ENCODE results near the gene ELOVL7. TPM values are rescaled to one million over a fixed set of nuclear protein-coding genes. Genes with fewer than 3 reads are reported as not detected.
"Not testable (repeated sequence)": the region's sequence is repeated elsewhere in the genome, so short reads cannot be mapped to it uniquely, and the experiment has no call there.

Gene ELOVL7
- total RNA-seq, 4 donors from 2014 or later = 2.4 to 13.1 (median 4.4) TPM

DNA sequence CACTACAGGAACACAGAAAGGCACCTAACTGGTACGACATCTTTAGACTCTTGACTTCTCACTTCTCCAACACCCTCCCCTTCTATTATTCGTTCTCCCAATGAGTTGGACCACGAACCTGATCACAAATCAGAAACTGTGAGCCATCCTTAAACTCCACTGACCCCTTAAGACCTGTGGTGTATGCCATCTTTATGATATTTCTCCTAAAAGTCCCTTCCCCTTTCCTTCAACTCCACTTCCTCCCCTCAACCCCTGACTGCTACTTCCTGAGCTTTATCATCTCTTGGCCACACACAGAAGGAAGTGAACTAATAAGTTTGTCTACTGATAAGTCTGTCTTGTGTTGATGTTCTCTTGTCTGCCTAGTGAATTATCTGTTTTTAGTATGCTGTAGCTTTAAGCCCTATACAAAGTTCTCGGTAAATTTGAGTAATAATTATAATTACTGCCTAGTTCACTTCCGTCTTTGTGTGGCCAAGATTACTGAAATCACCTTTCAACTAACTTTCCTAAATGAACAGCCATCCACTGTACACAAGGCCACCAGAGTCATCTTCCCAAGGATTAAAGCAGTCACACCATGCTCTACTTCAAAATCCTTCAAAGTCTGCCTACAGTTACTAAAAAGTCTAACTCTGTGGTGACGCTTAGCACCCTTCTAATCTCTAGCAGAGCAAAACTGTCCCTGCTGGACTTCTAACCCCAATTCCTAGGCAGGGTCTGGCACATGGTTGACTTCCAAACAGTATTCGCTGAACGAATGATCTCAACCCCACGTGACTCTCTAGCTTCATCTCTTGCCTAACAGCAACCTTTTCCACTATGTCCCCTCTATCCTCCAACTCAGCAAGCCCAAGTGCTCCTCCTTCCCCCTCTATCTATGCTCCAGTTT lies 23.2 kb downstream of the ELOVL7 start:
- ATAC-seq = no peak
- Histone ChIP-seq H3K27me3 (no peaks in the 10 kb centered on the region), H3K36me3 (no peaks in the 10 kb centered on the region), H3K4me3 (no peak overlapping the region), H3K27ac (no peak overlapping the region), H3K4me1 (no peaks in the 10 kb centered on the region), H3K9me3 (no peaks in the 10 kb centered on the region)
- WGBS, 2 donors (ENCODE audit: low coverage in 1 of 2) = 73 to 75% methylated on average over 6 to 9 of the region's 9 CpGs
- TF ChIP-seq, protein P1, sequence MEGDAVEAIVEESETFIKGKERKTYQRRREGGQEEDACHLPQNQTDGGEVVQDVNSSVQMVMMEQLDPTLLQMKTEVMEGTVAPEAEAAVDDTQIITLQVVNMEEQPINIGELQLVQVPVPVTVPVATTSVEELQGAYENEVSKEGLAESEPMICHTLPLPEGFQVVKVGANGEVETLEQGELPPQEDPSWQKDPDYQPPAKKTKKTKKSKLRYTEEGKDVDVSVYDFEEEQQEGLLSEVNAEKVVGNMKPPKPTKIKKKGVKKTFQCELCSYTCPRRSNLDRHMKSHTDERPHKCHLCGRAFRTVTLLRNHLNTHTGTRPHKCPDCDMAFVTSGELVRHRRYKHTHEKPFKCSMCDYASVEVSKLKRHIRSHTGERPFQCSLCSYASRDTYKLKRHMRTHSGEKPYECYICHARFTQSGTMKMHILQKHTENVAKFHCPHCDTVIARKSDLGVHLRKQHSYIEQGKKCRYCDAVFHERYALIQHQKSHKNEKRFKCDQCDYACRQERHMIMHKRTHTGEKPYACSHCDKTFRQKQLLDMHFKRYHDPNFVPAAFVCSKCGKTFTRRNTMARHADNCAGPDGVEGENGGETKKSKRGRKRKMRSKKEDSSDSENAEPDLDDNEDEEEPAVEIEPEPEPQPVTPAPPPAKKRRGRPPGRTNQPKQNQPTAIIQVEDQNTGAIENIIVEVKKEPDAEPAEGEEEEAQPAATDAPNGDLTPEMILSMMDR (IDR thresholded peaks at IDR 0.05) = no peak
- TF ChIP-seq EP300 (IDR thresholded peaks at IDR 0.05) (no peak), POLR2AphosphoS5 (IDR thresholded peaks at IDR 0.05) (no peak), POLR2A (IDR thresholded peaks at IDR 0.05) (no peak)

DNA sequence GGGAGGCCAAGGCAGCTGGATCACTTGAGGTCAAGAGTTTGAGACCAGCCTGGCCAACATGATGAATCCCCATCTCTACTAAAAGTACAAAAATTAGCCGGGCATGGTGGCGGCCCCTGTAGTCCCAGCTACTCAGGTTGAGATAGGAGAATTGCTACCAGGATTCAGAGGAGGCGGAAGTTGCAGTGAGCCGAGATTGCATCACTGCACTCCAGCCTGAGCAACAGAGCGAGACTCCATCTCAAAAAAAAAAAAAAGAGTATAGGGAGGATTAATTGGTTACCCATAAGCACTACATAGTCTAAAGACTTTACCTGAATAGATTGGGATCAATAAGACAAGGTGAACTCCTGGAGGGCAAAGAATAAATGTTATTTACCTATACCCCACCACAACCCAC lies 27.9 kb downstream of the ELOVL7 start:
- not testable (repeated sequence) for H3K4me1 ChIP-seq, H3K27me3 ChIP-seq, H3K36me3 ChIP-seq, H3K9me3 ChIP-seq, H3K27ac ChIP-seq, H3K4me3 ChIP-seq, ATAC-seq
- 93 to 95% methylated on average over 3 to 4 of the region's 5 CpGs for WGBS, 2 donors (ENCODE audit: low coverage in 1 of 2)

DNA sequence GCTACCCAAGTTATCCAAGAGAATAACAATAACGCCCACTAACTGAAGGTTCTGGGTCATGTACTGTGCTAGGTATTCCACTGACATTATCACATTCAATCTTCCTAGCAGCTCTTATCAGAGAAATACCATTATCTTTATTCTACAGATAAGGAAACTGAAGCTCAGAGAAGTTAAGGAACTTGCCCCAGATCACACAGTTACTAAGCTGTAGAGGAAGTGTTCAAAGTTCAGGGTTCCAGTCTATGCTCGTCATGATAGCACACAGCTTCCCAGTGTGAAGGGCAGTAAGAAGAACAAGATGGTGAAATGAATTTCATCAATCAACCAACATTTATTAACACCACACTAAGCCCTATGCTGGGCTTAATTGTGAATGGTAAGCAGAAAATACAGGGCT lies 29.6 kb downstream of the ELOVL7 start:
- TF ChIP-seq EP300 (IDR thresholded peaks at IDR 0.05) = no peak
- TF ChIP-seq POLR2A (IDR thresholded peaks at IDR 0.05) = no peak
- TF ChIP-seq POLR2AphosphoS5 (IDR thresholded peaks at IDR 0.05) = no peak
- TF ChIP-seq, protein P1 (IDR thresholded peaks at IDR 0.05) = no peak
- no peak overlapping the region for H3K4me3 ChIP-seq
- no peaks in the 10 kb centered on the region for H3K9me3 ChIP-seq
- ATAC-seq = no peak
- 75 to 92% methylated on average over 2 of the region's 2 CpGs for WGBS, 2 donors (ENCODE audit: low coverage in 1 of 2)
- no peaks in the 10 kb centered on the region for H3K4me1 ChIP-seq
- H3K27me3 ChIP-seq = no peaks in the 10 kb centered on the region
- H3K36me3 ChIP-seq = no peaks in the 10 kb centered on the region
- no peak overlapping the region for H3K27ac ChIP-seq

DNA sequence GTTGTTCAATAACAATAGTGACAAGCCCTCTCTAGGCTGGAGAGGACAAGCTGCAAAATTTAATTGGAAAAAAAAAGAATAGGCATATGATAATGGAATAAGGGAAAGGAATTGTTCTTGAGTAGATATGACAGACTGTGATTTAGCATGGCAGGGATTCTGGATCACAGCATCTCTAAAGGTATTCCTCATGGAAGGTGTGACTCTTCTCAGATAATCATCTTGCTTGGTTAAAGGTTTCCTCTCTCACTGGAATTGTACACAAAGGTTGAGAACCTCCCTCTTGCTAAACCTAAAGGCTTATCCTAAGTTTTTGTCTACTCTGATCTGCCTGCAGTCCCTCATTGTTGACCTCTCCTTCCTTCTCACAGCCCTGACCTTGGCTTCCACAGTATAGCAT lies 31.6 kb downstream of the ELOVL7 start:
- no peaks in the 10 kb centered on the region for H3K27me3 ChIP-seq
- no peak overlapping the region for H3K4me3 ChIP-seq
- no peaks in the 10 kb centered on the region for H3K4me1 ChIP-seq
- TF ChIP-seq EP300 (IDR thresholded peaks at IDR 0.05) (no peak), POLR2AphosphoS5 (IDR thresholded peaks at IDR 0.05) (no peak), POLR2A (IDR thresholded peaks at IDR 0.05) (no peak)
- TF ChIP-seq, protein P1 (IDR thresholded peaks at IDR 0.05) = no peak
- no peak overlapping the region for H3K27ac ChIP-seq
- no peaks in the 10 kb centered on the region for H3K9me3 ChIP-seq
- H3K36me3 ChIP-seq = no peaks in the 10 kb centered on the region
- no peak for ATAC-seq

DNA sequence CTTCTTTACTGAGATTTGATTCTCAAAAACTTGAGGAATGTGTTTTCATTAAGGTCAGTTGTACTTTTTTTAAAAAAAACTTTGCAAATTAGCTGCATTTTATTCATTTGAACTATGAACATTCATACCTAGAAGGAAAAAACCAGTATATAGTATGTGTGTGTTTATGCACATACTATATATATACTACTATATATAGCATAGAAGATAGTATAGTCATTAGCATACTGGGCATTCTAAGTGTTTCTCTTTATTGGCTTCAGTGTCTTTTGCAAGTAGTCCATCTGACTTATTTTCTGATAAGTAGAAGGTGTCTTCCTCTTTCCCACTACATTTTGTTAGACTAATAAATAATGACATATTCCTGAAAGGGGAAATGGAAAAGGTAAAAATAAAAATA lies 33.0 kb downstream of the ELOVL7 start:
- Histone ChIP-seq H3K4me3 (no peak overlapping the region), H3K27me3 (no peaks in the 10 kb centered on the region), H3K27ac (no peak overlapping the region), H3K36me3 (no peaks in the 10 kb centered on the region), H3K9me3 (no peaks in the 10 kb centered on the region), H3K4me1 (no peaks in the 10 kb centered on the region)
- TF ChIP-seq POLR2A (IDR thresholded peaks at IDR 0.05) = no peak
- TF ChIP-seq, protein P1 (IDR thresholded peaks at IDR 0.05) = no peak
- TF ChIP-seq POLR2AphosphoS5 (IDR thresholded peaks at IDR 0.05) = no peak
- TF ChIP-seq EP300 (IDR thresholded peaks at IDR 0.05) = no peak
- ATAC-seq = no peak
